ENCODE results near the gene HLX.

HLX gene

GRCh38 chr1:220887520-220888416 is 8.5 kb downstream of the HLX start:
- Histone ChIP-seq H2AFZ (ENCODE audit: low read depth, low read length, severe bottlenecking) (no peak overlapping the region), H3K9ac (ENCODE audit: low read length) (no peak overlapping the region), H3K4me3 (ENCODE audit: insufficient read depth, low read length, poor library complexity, severe bottlenecking) (no peak overlapping the region), H3K9me3 (ENCODE audit: insufficient read depth, low read length) (no peaks in the 10 kb centered on the region), H3F3A (ENCODE audit: insufficient read depth) (no peaks in the 10 kb centered on the region), H3K9me2 (replicated peaks; ENCODE audit: insufficient read depth, low read length) (no peaks in the 10 kb centered on the region), H3K27me3 (ENCODE audit: low read length) (no peaks in the 10 kb centered on the region), H3K79me2 (ENCODE audit: insufficient read depth, low read length) (no peaks in the 10 kb centered on the region), H3K27ac (ENCODE audit: low read depth, low read length) (no peak overlapping the region), H3K4me2 (ENCODE audit: low read depth, low read length, poor library complexity, severe bottlenecking) (no peak overlapping the region), H4K20me1 (ENCODE audit: low read depth, low read length) (no peaks in the 10 kb centered on the region), H3K36me3 (ENCODE audit: low read length) (no peaks in the 10 kb centered on the region)
- TF ChIP-seq, protein P1, sequence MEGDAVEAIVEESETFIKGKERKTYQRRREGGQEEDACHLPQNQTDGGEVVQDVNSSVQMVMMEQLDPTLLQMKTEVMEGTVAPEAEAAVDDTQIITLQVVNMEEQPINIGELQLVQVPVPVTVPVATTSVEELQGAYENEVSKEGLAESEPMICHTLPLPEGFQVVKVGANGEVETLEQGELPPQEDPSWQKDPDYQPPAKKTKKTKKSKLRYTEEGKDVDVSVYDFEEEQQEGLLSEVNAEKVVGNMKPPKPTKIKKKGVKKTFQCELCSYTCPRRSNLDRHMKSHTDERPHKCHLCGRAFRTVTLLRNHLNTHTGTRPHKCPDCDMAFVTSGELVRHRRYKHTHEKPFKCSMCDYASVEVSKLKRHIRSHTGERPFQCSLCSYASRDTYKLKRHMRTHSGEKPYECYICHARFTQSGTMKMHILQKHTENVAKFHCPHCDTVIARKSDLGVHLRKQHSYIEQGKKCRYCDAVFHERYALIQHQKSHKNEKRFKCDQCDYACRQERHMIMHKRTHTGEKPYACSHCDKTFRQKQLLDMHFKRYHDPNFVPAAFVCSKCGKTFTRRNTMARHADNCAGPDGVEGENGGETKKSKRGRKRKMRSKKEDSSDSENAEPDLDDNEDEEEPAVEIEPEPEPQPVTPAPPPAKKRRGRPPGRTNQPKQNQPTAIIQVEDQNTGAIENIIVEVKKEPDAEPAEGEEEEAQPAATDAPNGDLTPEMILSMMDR (IDR thresholded peaks at IDR 0.05; ENCODE audit: insufficient read depth, low read length, poor library complexity, severe bottlenecking): no peak
- TF ChIP-seq EZH2phosphoT487 (conservative IDR thresholded peaks at IDR 0.05; ENCODE audit: low read length): no peak

GRCh38 chr1:220888417-220888986 is 9.3 kb downstream of the HLX start:
- Histone ChIP-seq H3K9me2 (replicated peaks; ENCODE audit: insufficient read depth, low read length) (no peaks in the 10 kb centered on the region), H3K79me2 (ENCODE audit: insufficient read depth, low read length) (no peaks in the 10 kb centered on the region), H3K9me3 (ENCODE audit: insufficient read depth, low read length) (no peaks in the 10 kb centered on the region), H3K4me2 (ENCODE audit: low read depth, low read length, poor library complexity, severe bottlenecking) (no peak overlapping the region), H3K36me3 (ENCODE audit: low read length) (no peaks in the 10 kb centered on the region), H3K27ac (ENCODE audit: low read depth, low read length) (no peak overlapping the region), H3K9ac (ENCODE audit: low read length) (no peak overlapping the region), H3K4me3 (ENCODE audit: insufficient read depth, low read length, poor library complexity, severe bottlenecking) (no peak overlapping the region), H3F3A (ENCODE audit: insufficient read depth) (no peaks in the 10 kb centered on the region), H3K27me3 (ENCODE audit: low read length) (no peaks in the 10 kb centered on the region), H4K20me1 (ENCODE audit: low read depth, low read length) (no peaks in the 10 kb centered on the region), H2AFZ (ENCODE audit: low read depth, low read length, severe bottlenecking) (no peak overlapping the region)
- TF ChIP-seq EZH2phosphoT487 (conservative IDR thresholded peaks at IDR 0.05; ENCODE audit: low read length): no peak
- TF ChIP-seq, protein P1 (IDR thresholded peaks at IDR 0.05; ENCODE audit: insufficient read depth, low read length, poor library complexity, severe bottlenecking): no peak

- H4K20me1 ChIP-seq (ENCODE audit: low read depth, low read length): no peaks in the 10 kb centered on the region
- H3F3A ChIP-seq (ENCODE audit: insufficient read depth): no peaks in the 10 kb centered on the region
- H3K79me2 ChIP-seq (ENCODE audit: insufficient read depth, low read length): no peaks in the 10 kb centered on the region
- H3K27ac ChIP-seq (ENCODE audit: low read depth, low read length): no peak overlapping the region
- H3K9me3 ChIP-seq (ENCODE audit: insufficient read depth, low read length): no peaks in the 10 kb centered on the region
- H3K9ac ChIP-seq (ENCODE audit: low read length): no peak overlapping the region
- no peak for TF ChIP-seq EZH2phosphoT487 (conservative IDR thresholded peaks at IDR 0.05; ENCODE audit: low read length)
- TF ChIP-seq, protein P1 (IDR thresholded peaks at IDR 0.05; ENCODE audit: insufficient read depth, low read length, poor library complexity, severe bottlenecking): no peak
- H3K36me3 ChIP-seq (ENCODE audit: low read length): no peaks in the 10 kb centered on the region
- no peak overlapping the region for H2AFZ ChIP-seq (ENCODE audit: low read depth, low read length, severe bottlenecking)
- H3K27me3 ChIP-seq (ENCODE audit: low read length): no peaks in the 10 kb centered on the region
- no peaks in the 10 kb centered on the region for H3K9me2 ChIP-seq (replicated peaks; ENCODE audit: insufficient read depth, low read length)
- no peak overlapping the region for H3K4me3 ChIP-seq (ENCODE audit: insufficient read depth, low read length, poor library complexity, severe bottlenecking)
- H3K4me2 ChIP-seq (ENCODE audit: low read depth, low read length, poor library complexity, severe bottlenecking): no peak overlapping the region
These were observed 10.1 kb downstream of the HLX start for GRCh38 chr1:220889333-220889732.

Data from SU-DHL-6 (cell line).